ENCODE results near the gene CETN2.

DNA sequence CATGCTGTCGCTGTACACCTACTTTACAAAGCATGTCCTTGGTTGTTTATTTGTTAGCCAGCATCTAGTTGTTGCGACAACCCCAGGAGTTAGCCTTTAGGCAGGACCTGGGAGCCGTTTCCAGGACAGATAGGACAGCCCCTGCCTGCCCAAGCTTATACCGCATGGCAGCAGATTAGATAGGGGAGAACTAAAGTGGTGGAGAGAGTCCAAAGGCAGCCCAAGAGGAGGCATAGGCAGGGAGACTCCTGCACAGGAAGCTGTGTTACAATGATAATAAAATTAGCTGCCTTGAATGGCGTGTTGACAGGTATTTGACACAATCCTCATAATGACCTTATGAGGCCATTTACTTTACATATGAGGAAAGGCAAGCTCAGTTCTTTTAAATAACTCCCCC is 13.3 kb upstream of the CETN2 start:
- TF ChIP-seq, protein P1, sequence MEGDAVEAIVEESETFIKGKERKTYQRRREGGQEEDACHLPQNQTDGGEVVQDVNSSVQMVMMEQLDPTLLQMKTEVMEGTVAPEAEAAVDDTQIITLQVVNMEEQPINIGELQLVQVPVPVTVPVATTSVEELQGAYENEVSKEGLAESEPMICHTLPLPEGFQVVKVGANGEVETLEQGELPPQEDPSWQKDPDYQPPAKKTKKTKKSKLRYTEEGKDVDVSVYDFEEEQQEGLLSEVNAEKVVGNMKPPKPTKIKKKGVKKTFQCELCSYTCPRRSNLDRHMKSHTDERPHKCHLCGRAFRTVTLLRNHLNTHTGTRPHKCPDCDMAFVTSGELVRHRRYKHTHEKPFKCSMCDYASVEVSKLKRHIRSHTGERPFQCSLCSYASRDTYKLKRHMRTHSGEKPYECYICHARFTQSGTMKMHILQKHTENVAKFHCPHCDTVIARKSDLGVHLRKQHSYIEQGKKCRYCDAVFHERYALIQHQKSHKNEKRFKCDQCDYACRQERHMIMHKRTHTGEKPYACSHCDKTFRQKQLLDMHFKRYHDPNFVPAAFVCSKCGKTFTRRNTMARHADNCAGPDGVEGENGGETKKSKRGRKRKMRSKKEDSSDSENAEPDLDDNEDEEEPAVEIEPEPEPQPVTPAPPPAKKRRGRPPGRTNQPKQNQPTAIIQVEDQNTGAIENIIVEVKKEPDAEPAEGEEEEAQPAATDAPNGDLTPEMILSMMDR (IDR thresholded peaks at IDR 0.05): no peak
- no peak for TF ChIP-seq POLR2A (IDR thresholded peaks at IDR 0.05)

Data from testis (tissue), 2 donors.